ENCODE data around the gene ZNF281.
A peak's percentile ranks its signal among the peaks of the same experiment; 100 is the strongest.

ZNF281 gene

DNA sequence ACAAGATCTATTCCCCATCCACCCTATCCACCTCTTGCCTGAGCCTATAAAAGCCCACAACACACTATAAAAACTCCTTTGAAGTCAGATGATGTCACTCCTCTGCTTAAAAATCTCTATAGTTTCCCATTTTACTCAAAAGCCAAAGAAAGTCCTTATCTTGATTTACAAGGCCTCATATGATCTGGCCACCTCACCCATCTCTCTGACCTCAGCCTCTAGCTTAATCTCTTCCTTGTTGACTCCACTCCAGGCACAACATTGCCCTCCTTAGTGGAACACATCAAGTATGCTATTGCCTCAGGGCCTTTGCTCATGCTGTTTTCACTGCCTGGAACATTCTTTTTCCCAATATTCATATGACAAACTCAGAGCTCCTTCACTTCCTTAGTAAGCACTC is 33.3 kb downstream of the ZNF281 start (continued):
- TF ChIP-seq ZNF488 (tag by site-specific recombination; IDR thresholded peaks at IDR 0.05) (no peak), HOXD13 (CRISPR knock-in tag; IDR thresholded peaks at IDR 0.05; ENCODE audit: borderline replicate concordance) (no peak), ZNF423 (tag by site-specific recombination; IDR thresholded peaks at IDR 0.05) (no peak), ZNF280C (tag by site-specific recombination; IDR thresholded peaks at IDR 0.05) (no peak), ZNF157 (tag by site-specific recombination; IDR thresholded peaks at IDR 0.05) (no peak), ZNF140 (tag by site-specific recombination; IDR thresholded peaks at IDR 0.05) (no peak), ZNF48 (tag by site-specific recombination; IDR thresholded peaks at IDR 0.05) (no peak), BCL6B (tag by site-specific recombination; IDR thresholded peaks at IDR 0.05) (peak; percentile 57; the same call in 1 of the 2 replicates), ZNF621 (tag by site-specific recombination; IDR thresholded peaks at IDR 0.05) (no peak), KLF8 (tag by site-specific recombination; IDR thresholded peaks at IDR 0.05) (no peak; the same call in 1 of the 2 replicates), REST (tag by site-specific recombination; IDR thresholded peaks at IDR 0.05) (no peak), ZNF664 (tag by site-specific recombination; IDR thresholded peaks at IDR 0.05) (no peak), ZNF544 (tag by site-specific recombination; IDR thresholded peaks at IDR 0.05) (no peak), ZNF555 (tag by site-specific recombination; conservative IDR thresholded peaks at IDR 0.05) (no peak), ZBTB6 (tag by site-specific recombination; IDR thresholded peaks at IDR 0.05) (no peak), ZNF350 (tag by site-specific recombination; IDR thresholded peaks at IDR 0.05) (no peak), TCF7L2 (IDR thresholded peaks at IDR 0.05; ENCODE audit: borderline replicate concordance, low read depth, low read length) (peak; percentile 85), ZBTB21 (tag by site-specific recombination; IDR thresholded peaks at IDR 0.05) (peak; percentile 59; the same call in 1 of the 2 replicates), ZNF830 (tag by site-specific recombination; IDR thresholded peaks at IDR 0.05; ENCODE audit: low read depth) (no peak)
- TF ChIP-seq, protein P1, sequence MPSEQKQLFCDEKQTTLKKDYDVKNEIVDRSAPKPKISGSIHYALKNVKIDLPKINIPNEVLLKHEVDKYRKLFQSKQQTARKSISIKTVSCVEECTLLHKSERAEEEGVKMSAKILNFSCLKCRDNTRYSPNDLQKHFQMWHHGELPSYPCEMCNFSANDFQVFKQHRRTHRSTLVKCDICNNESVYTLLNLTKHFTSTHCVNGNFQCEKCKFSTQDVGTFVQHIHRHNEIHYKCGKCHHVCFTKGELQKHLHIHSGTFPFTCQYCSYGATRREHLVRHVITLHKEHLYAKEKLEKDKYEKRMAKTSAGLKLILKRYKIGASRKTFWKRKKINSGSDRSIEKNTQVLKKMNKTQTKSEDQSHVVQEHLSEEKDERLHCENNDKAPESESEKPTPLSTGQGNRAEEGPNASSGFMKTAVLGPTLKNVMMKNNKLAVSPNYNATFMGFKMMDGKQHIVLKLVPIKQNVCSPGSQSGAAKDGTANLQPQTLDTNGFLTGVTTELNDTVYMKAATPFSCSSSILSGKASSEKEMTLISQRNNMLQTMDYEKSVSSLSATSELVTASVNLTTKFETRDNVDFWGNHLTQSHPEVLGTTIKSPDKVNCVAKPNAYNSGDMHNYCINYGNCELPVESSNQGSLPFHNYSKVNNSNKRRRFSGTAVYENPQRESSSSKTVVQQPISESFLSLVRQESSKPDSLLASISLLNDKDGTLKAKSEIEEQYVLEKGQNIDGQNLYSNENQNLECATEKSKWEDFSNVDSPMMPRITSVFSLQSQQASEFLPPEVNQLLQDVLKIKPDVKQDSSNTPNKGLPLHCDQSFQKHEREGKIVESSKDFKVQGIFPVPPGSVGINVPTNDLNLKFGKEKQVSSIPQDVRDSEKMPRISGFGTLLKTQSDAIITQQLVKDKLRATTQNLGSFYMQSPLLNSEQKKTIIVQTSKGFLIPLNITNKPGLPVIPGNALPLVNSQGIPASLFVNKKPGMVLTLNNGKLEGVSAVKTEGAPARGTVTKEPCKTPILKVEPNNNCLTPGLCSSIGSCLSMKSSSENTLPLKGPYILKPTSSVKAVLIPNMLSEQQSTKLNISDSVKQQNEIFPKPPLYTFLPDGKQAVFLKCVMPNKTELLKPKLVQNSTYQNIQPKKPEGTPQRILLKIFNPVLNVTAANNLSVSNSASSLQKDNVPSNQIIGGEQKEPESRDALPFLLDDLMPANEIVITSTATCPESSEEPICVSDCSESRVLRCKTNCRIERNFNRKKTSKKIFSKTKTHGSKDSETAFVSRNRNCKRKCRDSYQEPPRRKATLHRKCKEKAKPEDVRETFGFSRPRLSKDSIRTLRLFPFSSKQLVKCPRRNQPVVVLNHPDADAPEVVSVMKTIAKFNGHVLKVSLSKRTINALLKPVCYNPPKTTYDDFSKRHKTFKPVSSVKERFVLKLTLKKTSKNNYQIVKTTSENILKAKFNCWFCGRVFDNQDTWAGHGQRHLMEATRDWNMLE (tag by site-specific recombination; conservative IDR thresholded peaks at IDR 0.05; ENCODE audit: low read depth) = 0 out of 2 replicates have a peak, but pooled peaks have one; percentile 22
- TF ChIP-seq, protein P2, sequence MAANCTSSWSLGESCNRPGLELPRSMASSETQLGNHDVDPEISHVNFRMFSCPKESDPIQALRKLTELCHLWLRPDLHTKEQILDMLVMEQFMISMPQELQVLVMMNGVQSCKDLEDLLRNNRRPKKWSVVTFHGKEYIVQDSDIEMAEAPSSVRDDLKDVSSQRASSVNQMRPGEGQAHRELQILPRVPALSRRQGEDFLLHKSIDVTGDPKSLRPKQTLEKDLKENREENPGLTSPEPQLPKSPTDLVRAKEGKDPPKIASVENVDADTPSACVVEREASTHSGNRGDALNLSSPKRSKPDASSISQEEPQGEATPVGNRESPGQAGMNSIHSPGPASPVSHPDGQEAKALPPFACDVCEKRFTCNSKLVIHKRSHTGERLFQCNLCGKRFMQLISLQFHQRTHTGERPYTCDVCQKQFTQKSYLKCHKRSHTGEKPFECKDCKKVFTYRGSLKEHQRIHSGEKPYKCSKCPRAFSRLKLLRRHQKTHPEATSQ (tag by site-specific recombination; IDR thresholded peaks at IDR 0.05) = no peak; the same call in 1 of the 2 replicates
- TF ChIP-seq, protein P3, sequence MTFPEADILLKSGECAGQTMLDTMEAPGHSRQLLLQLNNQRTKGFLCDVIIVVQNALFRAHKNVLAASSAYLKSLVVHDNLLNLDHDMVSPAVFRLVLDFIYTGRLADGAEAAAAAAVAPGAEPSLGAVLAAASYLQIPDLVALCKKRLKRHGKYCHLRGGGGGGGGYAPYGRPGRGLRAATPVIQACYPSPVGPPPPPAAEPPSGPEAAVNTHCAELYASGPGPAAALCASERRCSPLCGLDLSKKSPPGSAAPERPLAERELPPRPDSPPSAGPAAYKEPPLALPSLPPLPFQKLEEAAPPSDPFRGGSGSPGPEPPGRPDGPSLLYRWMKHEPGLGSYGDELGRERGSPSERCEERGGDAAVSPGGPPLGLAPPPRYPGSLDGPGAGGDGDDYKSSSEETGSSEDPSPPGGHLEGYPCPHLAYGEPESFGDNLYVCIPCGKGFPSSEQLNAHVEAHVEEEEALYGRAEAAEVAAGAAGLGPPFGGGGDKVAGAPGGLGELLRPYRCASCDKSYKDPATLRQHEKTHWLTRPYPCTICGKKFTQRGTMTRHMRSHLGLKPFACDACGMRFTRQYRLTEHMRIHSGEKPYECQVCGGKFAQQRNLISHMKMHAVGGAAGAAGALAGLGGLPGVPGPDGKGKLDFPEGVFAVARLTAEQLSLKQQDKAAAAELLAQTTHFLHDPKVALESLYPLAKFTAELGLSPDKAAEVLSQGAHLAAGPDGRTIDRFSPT (tag by site-specific recombination; IDR thresholded peaks at IDR 0.05) = peak; percentile 66
